GM19193 (cell line): ENCODE results near the gene TMEM108.

Source experiments
- POLR2A ChIP-seq: IDR thresholded peaks from 4 replicates; pipeline ENCODE4 v1.6.1; 2011; ENCODE audit not compliant: insufficient read depth, insufficient read length; ENCODE audit errors: extremely low read depth

Gene TMEM108

GRCh38 chr3:133167340-133168024 is 129.3 kb downstream of the TMEM108 start:
- no peak for TF ChIP-seq POLR2A

GRCh38 chr3:133168025-133168401 is 129.8 kb downstream of the TMEM108 start:
- TF ChIP-seq POLR2A: no peak

GRCh38 chr3:133169331-133170068 is 131.3 kb downstream of the TMEM108 start:
- TF ChIP-seq POLR2A: no peak

- no peak for TF ChIP-seq POLR2A
These were observed 133.6 kb downstream of the TMEM108 start for GRCh38 chr3:133171831-133172230.

GRCh38 chr3:133181392-133182150 is 143.4 kb downstream of the TMEM108 start:
- TF ChIP-seq POLR2A: no peak

- no peak for TF ChIP-seq POLR2A
These were observed 149.7 kb downstream of the TMEM108 start for GRCh38 chr3:133187870-133188379.

- TF ChIP-seq POLR2A: no peak
These were observed 150.8 kb downstream of the TMEM108 start for GRCh38 chr3:133188996-133189395.

GRCh38 chr3:133189893-133190292 is 151.7 kb downstream of the TMEM108 start:
- TF ChIP-seq POLR2A: no peak

- no peak for TF ChIP-seq POLR2A
These were observed 153.6 kb downstream of the TMEM108 start for GRCh38 chr3:133191818-133192217.

- no peak for TF ChIP-seq POLR2A
These were observed 154.3 kb downstream of the TMEM108 start for GRCh38 chr3:133192363-133192945.

GRCh38 chr3:133192967-133193366 is 154.8 kb downstream of the TMEM108 start:
- no peak for TF ChIP-seq POLR2A

- TF ChIP-seq POLR2A: no peak
These were observed 158.3 kb downstream of the TMEM108 start for GRCh38 chr3:133196527-133196926.

- TF ChIP-seq POLR2A: no peak
These were observed 159.4 kb downstream of the TMEM108 start for GRCh38 chr3:133197619-133198018.

- TF ChIP-seq POLR2A: no peak
These were observed 168.7 kb downstream of the TMEM108 start for GRCh38 chr3:133206921-133207320.

- TF ChIP-seq POLR2A: no peak
These were observed 170.0 kb downstream of the TMEM108 start for GRCh38 chr3:133208184-133208583.
